HG03521 (cell line): ENCODE data around the gene DNAH11.
"Not testable (repeated sequence)": the region's sequence is repeated elsewhere in the genome, so short reads cannot be mapped to it uniquely, and the experiment has no call there.

ENCODE experiments used
- ATAC-seq: cut with Tn5 transposase; IDR thresholded peaks from one replicate; pipeline ENCODE4 v1.9.1; 2021; ENCODE audit warnings: mild to moderate bottlenecking, moderate library complexity; ENCODE audit not compliant: unreplicated experiment

Gene DNAH11

GRCh38 chr7:21708096-21708495 lies 165.3 kb downstream of the DNAH11 start:
- no peak for ATAC-seq

- no peak for ATAC-seq
These were observed 174.5 kb downstream of the DNAH11 start for GRCh38 chr7:21717323-21717722.

GRCh38 chr7:21718391-21718790 lies 175.6 kb downstream of the DNAH11 start:
- ATAC-seq, result no peak

GRCh38 chr7:21719846-21720245 lies 177.0 kb downstream of the DNAH11 start:
- ATAC-seq, result no peak

GRCh38 chr7:21722371-21722770 lies 179.5 kb downstream of the DNAH11 start:
- ATAC-seq, result no peak

GRCh38 chr7:21724562-21724961 lies 181.7 kb downstream of the DNAH11 start:
- ATAC-seq, result no peak

- ATAC-seq, result no peak
These were observed 187.6 kb downstream of the DNAH11 start for GRCh38 chr7:21730399-21730798.

GRCh38 chr7:21731977-21732376 lies 189.1 kb downstream of the DNAH11 start:
- no peak for ATAC-seq

- ATAC-seq, result not testable (repeated sequence)
These were observed 190.1 kb downstream of the DNAH11 start for GRCh38 chr7:21732956-21733355.

GRCh38 chr7:21733837-21734236 lies 191.0 kb downstream of the DNAH11 start:
- ATAC-seq, result no peak

- ATAC-seq, result no peak
These were observed 200.7 kb downstream of the DNAH11 start for GRCh38 chr7:21743493-21743892.

- no peak for ATAC-seq
These were observed 204.1 kb downstream of the DNAH11 start for GRCh38 chr7:21746949-21747348.

- no peak for ATAC-seq
These were observed 205.0 kb downstream of the DNAH11 start for GRCh38 chr7:21747806-21748205.

GRCh38 chr7:21749378-21749777 lies 206.5 kb downstream of the DNAH11 start:
- no peak for ATAC-seq

GRCh38 chr7:21753071-21753470 lies 210.2 kb downstream of the DNAH11 start:
- no peak for ATAC-seq

GRCh38 chr7:21754963-21755362 lies 212.1 kb downstream of the DNAH11 start:
- ATAC-seq, result no peak

GRCh38 chr7:21757537-21758282 lies 214.9 kb downstream of the DNAH11 start:
- ATAC-seq, result no peak

- ATAC-seq, result no peak
These were observed 215.4 kb downstream of the DNAH11 start for GRCh38 chr7:21758286-21758685.

GRCh38 chr7:21762469-21762868 lies 219.6 kb downstream of the DNAH11 start:
- no peak for ATAC-seq

GRCh38 chr7:21763818-21764217 lies 221.0 kb downstream of the DNAH11 start:
- ATAC-seq, result no peak

GRCh38 chr7:21766218-21766617 lies 223.4 kb downstream of the DNAH11 start:
- no peak for ATAC-seq

GRCh38 chr7:21767300-21767900 lies 224.6 kb downstream of the DNAH11 start:
- ATAC-seq, result peak; percentile 60

GRCh38 chr7:21768279-21768678 lies 225.4 kb downstream of the DNAH11 start:
- ATAC-seq, result no peak
